Peyer's patch (tissue), 4 donors: ENCODE results near the gene BMF.

ENCODE experiments used
- POLR2A ChIP-seq, 2 donors: fragments of 450-650 bp; IDR thresholded peaks; one replicate each; pipeline ENCODE4 v1.5.1; 2017; ENCODE audit warnings: antibody characterized with exemption in 2 of 2, mild to moderate bottlenecking in 2 of 2, moderate library complexity in 2 of 2
- TF ChIP-seq, protein P1 (sequence below), 6 experiments: fragments of 450-650 bp in 4 of 6; fragments of 200-600 bp in 2 of 6; sonication (generic) in 1 of 6; IDR thresholded peaks; one replicate each; pipeline ENCODE4 v1.5.1; 2017 to 2019; ENCODE audit warnings: antibody characterized with exemption in 6 of 6, mild to moderate bottlenecking in 3 of 6, moderate library complexity in 1 of 6

DNA sequence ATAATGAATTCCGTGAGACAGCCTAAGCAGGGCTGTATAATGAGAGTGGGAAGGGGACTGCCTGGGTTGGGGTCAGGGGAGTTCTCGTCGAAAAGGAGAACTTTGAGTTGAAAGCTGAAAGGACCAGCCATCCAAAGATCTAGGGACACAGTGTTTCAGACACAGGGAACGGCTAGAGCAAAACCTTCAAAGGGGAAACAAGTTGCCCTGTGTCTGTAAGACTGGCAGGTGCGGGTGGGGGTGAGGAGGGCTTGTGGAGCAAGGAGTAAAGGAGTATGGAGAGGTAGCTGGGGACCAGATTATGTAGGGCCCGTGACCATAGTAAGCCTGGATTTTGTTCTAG lies 68.4 kb downstream of the BMF start:
- TF ChIP-seq, protein P1, sequence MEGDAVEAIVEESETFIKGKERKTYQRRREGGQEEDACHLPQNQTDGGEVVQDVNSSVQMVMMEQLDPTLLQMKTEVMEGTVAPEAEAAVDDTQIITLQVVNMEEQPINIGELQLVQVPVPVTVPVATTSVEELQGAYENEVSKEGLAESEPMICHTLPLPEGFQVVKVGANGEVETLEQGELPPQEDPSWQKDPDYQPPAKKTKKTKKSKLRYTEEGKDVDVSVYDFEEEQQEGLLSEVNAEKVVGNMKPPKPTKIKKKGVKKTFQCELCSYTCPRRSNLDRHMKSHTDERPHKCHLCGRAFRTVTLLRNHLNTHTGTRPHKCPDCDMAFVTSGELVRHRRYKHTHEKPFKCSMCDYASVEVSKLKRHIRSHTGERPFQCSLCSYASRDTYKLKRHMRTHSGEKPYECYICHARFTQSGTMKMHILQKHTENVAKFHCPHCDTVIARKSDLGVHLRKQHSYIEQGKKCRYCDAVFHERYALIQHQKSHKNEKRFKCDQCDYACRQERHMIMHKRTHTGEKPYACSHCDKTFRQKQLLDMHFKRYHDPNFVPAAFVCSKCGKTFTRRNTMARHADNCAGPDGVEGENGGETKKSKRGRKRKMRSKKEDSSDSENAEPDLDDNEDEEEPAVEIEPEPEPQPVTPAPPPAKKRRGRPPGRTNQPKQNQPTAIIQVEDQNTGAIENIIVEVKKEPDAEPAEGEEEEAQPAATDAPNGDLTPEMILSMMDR (IDR thresholded peaks at IDR 0.05) = no peak
- TF ChIP-seq POLR2A (IDR thresholded peaks at IDR 0.05) = no peak
